Common myeloid progenitor, CD34-positive (primary cell): ENCODE results near the gene SCIMP.
"Not testable (repeated sequence)": the region's sequence is repeated elsewhere in the genome, so short reads cannot be mapped to it uniquely, and the experiment has no call there.

ENCODE experiments used
- CTCF ChIA-PET: fragments of 350-600 bp; sonication (Branson Sonifier 250); formaldehyde crosslinking; loops from one replicate; lab custom pipeline; 2021; ENCODE audit warnings: antibody characterized with exemption; lab: Charles Lee
- POLR2A ChIA-PET: fragments of 350-600 bp; sonication (Branson Sonifier 250); formaldehyde crosslinking; loops from one replicate; lab custom pipeline; 2021; ENCODE audit warnings: antibody characterized with exemption; lab: Charles Lee
- DNase-seq, 3 donors: peaks; one replicate each; pipeline versions ENCODE4 v3.0.0 to v3.0.0-alpha.2; 2013
- H3K27ac ChIP-seq, 2 experiments: 1 replicate in 1 of 2; 2 replicates in 1 of 2; pipeline ENCODE4 v1.7.0; 2013; ENCODE audit warnings: inconsistent platforms in 2 of 2, low read length in 2 of 2, mild to moderate bottlenecking in 2 of 2, low read depth in 1 of 2, moderate library complexity in 1 of 2; ENCODE audit not compliant: severe bottlenecking in 2 of 2, insufficient read depth in 1 of 2, poor library complexity in 1 of 2
- H3K27me3 ChIP-seq, 5 experiments: replicated peaks in 2 of 5; 1 replicate in 3 of 5; 2 replicates in 2 of 5; pipeline versions ENCODE4 v1.6.1 to v1.7.0; 2013; ENCODE audit warnings: low read length in 4 of 5, mild to moderate bottlenecking in 2 of 5, moderate library complexity in 2 of 5, inconsistent platforms in 1 of 5; ENCODE audit not compliant: insufficient read depth in 5 of 5, control insufficient read depth in 4 of 5
- H3K36me3 ChIP-seq, 4 experiments: 1 replicate in 2 of 4; 2 replicates in 2 of 4; pipeline versions ENCODE4 v1.6.1 to v1.7.0; 2013; ENCODE audit warnings: low read length in 3 of 4, control low read depth in 1 of 4, mild to moderate bottlenecking in 1 of 4; ENCODE audit not compliant: control insufficient read depth in 4 of 4, insufficient read depth in 4 of 4
- H3K4me1 ChIP-seq, 4 experiments: 1 replicate in 3 of 4; 2 replicates in 1 of 4; pipeline versions ENCODE4 v1.6.1 to v1.7.1; 2013; ENCODE audit warnings: low read length in 3 of 4, mild to moderate bottlenecking in 3 of 4, control low read depth in 1 of 4, inconsistent platforms in 1 of 4, moderate library complexity in 1 of 4; ENCODE audit not compliant: control insufficient read depth in 4 of 4, insufficient read depth in 4 of 4; ENCODE audit errors: control extremely low read depth in 1 of 4
- H3K4me3 ChIP-seq, 7 experiments: 1 replicate in 4 of 7; 2 replicates in 3 of 7; pipeline versions ENCODE4 v1.5.1 to v1.7.0; 2013; ENCODE audit warnings: mild to moderate bottlenecking in 7 of 7, low read length in 6 of 7, moderate library complexity in 6 of 7, inconsistent platforms in 2 of 7, low read depth in 2 of 7, control low read depth in 1 of 7; ENCODE audit not compliant: insufficient read depth in 4 of 7, control insufficient read depth in 1 of 7; ENCODE audit errors: extremely low read depth in 1 of 7
- H3K9me3 ChIP-seq, 5 experiments: 1 replicate in 4 of 5; 2 replicates in 1 of 5; pipeline versions ENCODE4 v1.6.1 to v1.7.1; 2013; ENCODE audit warnings: low read length in 4 of 5, mild to moderate bottlenecking in 2 of 5, inconsistent platforms in 1 of 5, low read depth in 1 of 5, moderate library complexity in 1 of 5; ENCODE audit not compliant: control insufficient read depth in 4 of 5, insufficient read depth in 2 of 5; ENCODE audit errors: control extremely low read depth in 1 of 5
- WGBS: methylation state at CpG from one replicate; pipeline ENCODE4 v1.1.5; 2013; ENCODE audit not compliant: insufficient coverage; 5-methylcytosine and 5-hydroxymethylcytosine counted together

SCIMP gene

GRCh38 chr17:5175027-5175426 lies 59.6 kb downstream of the SCIMP start:
- Histone ChIP-seq H3K9me3 (peaks cover 2 to 47% (median 26%) of the 10 kb centered on the region in 5 experiments), H3K36me3 (peaks cover 2 to 25% (median 7%) of the 10 kb centered on the region in 4 experiments)
- H3K27me3 ChIP-seq, H3K4me1 ChIP-seq, H3K4me3 ChIP-seq, POLR2A ChIA-PET, H3K27ac ChIP-seq, DNase-seq, CTCF ChIA-PET: not testable (repeated sequence)
- WGBS, result 100% methylated on average over 5 of the region's 7 CpGs

GRCh38 chr17:5165791-5166564 lies 68.7 kb downstream of the SCIMP start:
- H3K27me3 ChIP-seq, POLR2A ChIA-PET, H3K9me3 ChIP-seq, H3K27ac ChIP-seq, CTCF ChIA-PET, H3K36me3 ChIP-seq: not testable (repeated sequence)
- peak; percentile 32 to 80 (median 68) for DNase-seq
- Histone ChIP-seq H3K4me1 (peaks cover 2 to 21% (median 12%) of the 10 kb centered on the region in 4 experiments), H3K4me3 (peak overlapping the region in 1 of 7 experiments; percentile 23)
- 0% methylated on average over 3 of the region's 7 CpGs for WGBS

GRCh38 chr17:5164436-5164835 lies 70.2 kb downstream of the SCIMP start:
- H3K4me3 ChIP-seq, result no peak overlapping the region
- H3K4me1 ChIP-seq, result peaks cover 2 to 21% (median 12%) of the 10 kb centered on the region in 4 experiments
- H3K27me3 ChIP-seq, result no peaks in the 10 kb centered on the region
- peak in 2 of 3 donors; percentile 61 to 80 for DNase-seq
- H3K27ac ChIP-seq, result no peak overlapping the region
- no peaks in the 10 kb centered on the region for H3K9me3 ChIP-seq
- WGBS, result 0% methylated on average over 1 of the region's 6 CpGs
- H3K36me3 ChIP-seq, result no peaks in the 10 kb centered on the region
- ChIA-PET CTCF (no interaction called here), POLR2A (no interaction called here)

- H3K4me3 ChIP-seq, POLR2A ChIA-PET, H3K27ac ChIP-seq, H3K27me3 ChIP-seq, H3K36me3 ChIP-seq, H3K9me3 ChIP-seq, CTCF ChIA-PET, DNase-seq: not testable (repeated sequence)
- H3K4me1 ChIP-seq, result peaks cover 0 to 21% (median 12%) of the 10 kb centered on the region in 4 experiments
- WGBS, result no CpG with 5 or more reads among the region's 3 CpGs
Measured at GRCh38 chr17:5161793-5162192, 72.9 kb downstream of the SCIMP start.

- WGBS, result no CpG with 5 or more reads among the region's 1 CpG
- H3K27ac ChIP-seq, H3K27me3 ChIP-seq, DNase-seq, POLR2A ChIA-PET, H3K4me3 ChIP-seq, H3K9me3 ChIP-seq, H3K36me3 ChIP-seq, CTCF ChIA-PET: not testable (repeated sequence)
- peaks cover 0 to 12% (median 6%) of the 10 kb centered on the region in 4 experiments for H3K4me1 ChIP-seq
Measured at GRCh38 chr17:5160702-5161101, 74.0 kb downstream of the SCIMP start.
